K562 (cell line): ENCODE results near the gene QPRT. TPM values are rescaled to one million over a fixed set of nuclear protein-coding genes. Genes with fewer than 3 reads are reported as not detected.

Source experiments
- DMBX1 ChIP-seq: fragments of 250-450 bp; sonication (Bioruptor Pico); IDR thresholded peaks from 2 replicates; pipeline ENCODE4 v1.8.0; 2022; ENCODE audit warnings: inconsistent platforms, mild to moderate bottlenecking, moderate library complexity, borderline replicate concordance
- MGA ChIP-seq: fragments of 450-650 bp; IDR thresholded peaks from 2 replicates; pipeline ENCODE4 v1.6.1; 2016; ENCODE audit warnings: mild to moderate bottlenecking, moderate library complexity
- PHTF2 ChIP-seq: fragments of 250-450 bp; sonication (Bioruptor Pico); IDR thresholded peaks from 2 replicates; pipeline ENCODE4 v1.5.0; 2021; ENCODE audit warnings: mild to moderate bottlenecking
- ZNF780A ChIP-seq: fragments of 250-450 bp; sonication (Bioruptor Pico); IDR thresholded peaks from 2 replicates; pipeline ENCODE4 v1.5.0; 2021; ENCODE audit warnings: mild to moderate bottlenecking
- ZSCAN29 ChIP-seq: fragments of 450-650 bp; IDR thresholded peaks from 2 replicates; pipeline ENCODE4 v1.6.1; 2017
- polyA plus RNA-seq, 8 experiments: library from polyadenylated mRNA; depleted of rRNA in 4 of 8; stranded (reverse) in 5 of 8; unstranded in 3 of 8; fragments of >200 nt; fragmentation: Nextera tagmentation in 2 of 8; fragmentation: Illumina TruSeq in 1 of 8; extraction: Ambion mirVana in 2 of 8; extraction: Trizol in 1 of 8; gene quantifications; 2 replicates each; pipeline versions ENCODE4 v1.2.1 to v1.2.3, GENCODE V29; 2011 to 2014; ENCODE audit warnings: inconsistent platforms in 1 of 8, missing spikeins in 1 of 8
- total RNA-seq, 7 experiments: library from RNA; depleted of rRNA in 6 of 7; stranded (reverse); fragments of >200 nt in 6 of 7; fragmentation: Illumina TruSeq in 2 of 7; extraction: Trizol in 2 of 7; gene quantifications; 2 replicates each; pipeline versions ENCODE4 v1.2.1 to v1.2.3, GENCODE V29; 2011 to 2021; ENCODE audit warnings: low replicate concordance in 1 of 7
- TF ChIP-seq, protein P1 (sequence below): fragments of 250-450 bp; sonication (Bioruptor Pico); IDR thresholded peaks from 2 replicates; pipeline ENCODE4 v1.4.0; 2020; ENCODE audit warnings: mild to moderate bottlenecking
- TF ChIP-seq, protein P2 (sequence below): fragments of 150-350 bp; IDR thresholded peaks from 2 replicates; pipeline ENCODE4 v1.6.1; 2014; ENCODE audit warnings: low read depth, mild to moderate bottlenecking, low read length, borderline replicate concordance

Gene QPRT
- total and polyA plus RNA-seq, 9 of the 15 experiments (the other 6 are each of a cell fraction or from before 2014, with no cell fraction given): 7.7 to 112 (median 64.1) TPM

DNA sequence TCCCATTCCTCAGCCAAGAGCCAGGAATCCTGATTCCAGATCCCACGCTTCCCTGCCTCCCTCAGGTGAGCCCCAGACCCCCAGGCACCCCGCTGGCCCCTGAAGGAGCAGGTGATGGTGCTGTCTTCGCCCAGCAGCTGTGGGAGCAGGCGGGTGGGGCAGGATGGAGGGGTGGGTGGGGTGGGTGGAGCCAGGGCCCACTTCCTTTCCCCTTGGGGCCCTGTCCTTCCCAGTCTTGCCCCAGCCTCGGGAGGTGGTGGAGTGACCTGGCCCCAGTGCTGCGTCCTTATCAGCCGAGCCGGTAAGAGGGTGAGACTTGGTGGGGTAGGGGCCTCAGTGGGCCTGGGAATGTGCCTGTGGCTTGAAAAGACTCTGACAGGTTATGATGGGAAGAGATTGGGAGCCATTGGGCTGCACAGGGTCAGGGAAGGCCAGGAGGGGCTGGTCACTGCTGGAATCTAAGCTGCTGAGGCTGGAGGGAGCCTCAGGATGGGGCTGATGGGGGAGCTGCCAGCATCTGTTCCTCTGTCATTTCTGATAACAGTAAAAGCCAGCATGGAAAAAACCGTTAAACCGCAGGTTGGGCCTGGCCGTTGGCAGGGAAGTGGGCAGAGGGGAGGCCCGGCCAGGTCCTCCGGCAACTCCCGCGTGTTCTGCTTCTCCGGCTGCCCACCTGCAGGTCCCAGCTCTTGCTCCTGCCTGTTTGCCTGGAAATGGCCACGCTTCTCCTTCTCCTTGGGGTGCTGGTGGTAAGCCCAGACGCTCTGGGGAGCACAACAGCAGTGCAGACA is 15.8 kb upstream of the QPRT start, which contains the start of gene SPN (continued):
- TF ChIP-seq MGA (no peak; the same call in 1 of the 2 replicates), PHTF2 (no peak), ZSCAN29 (no peak), ZNF780A (CRISPR knock-in tag) (no peak), DMBX1 (CRISPR knock-in tag) (0 out of 2 replicates have a peak, but pooled peaks have one; percentile 58)
- TF ChIP-seq, protein P1, sequence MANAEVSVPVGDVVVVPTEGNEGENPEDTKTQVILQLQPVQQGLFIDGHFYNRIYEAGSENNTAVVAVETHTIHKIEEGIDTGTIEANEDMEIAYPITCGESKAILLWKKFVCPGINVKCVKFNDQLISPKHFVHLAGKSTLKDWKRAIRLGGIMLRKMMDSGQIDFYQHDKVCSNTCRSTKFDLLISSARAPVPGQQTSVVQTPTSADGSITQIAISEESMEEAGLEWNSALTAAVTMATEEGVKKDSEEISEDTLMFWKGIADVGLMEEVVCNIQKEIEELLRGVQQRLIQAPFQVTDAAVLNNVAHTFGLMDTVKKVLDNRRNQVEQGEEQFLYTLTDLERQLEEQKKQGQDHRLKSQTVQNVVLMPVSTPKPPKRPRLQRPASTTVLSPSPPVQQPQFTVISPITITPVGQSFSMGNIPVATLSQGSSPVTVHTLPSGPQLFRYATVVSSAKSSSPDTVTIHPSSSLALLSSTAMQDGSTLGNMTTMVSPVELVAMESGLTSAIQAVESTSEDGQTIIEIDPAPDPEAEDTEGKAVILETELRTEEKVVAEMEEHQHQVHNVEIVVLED (CRISPR knock-in tag): no peak
- TF ChIP-seq, protein P2, sequence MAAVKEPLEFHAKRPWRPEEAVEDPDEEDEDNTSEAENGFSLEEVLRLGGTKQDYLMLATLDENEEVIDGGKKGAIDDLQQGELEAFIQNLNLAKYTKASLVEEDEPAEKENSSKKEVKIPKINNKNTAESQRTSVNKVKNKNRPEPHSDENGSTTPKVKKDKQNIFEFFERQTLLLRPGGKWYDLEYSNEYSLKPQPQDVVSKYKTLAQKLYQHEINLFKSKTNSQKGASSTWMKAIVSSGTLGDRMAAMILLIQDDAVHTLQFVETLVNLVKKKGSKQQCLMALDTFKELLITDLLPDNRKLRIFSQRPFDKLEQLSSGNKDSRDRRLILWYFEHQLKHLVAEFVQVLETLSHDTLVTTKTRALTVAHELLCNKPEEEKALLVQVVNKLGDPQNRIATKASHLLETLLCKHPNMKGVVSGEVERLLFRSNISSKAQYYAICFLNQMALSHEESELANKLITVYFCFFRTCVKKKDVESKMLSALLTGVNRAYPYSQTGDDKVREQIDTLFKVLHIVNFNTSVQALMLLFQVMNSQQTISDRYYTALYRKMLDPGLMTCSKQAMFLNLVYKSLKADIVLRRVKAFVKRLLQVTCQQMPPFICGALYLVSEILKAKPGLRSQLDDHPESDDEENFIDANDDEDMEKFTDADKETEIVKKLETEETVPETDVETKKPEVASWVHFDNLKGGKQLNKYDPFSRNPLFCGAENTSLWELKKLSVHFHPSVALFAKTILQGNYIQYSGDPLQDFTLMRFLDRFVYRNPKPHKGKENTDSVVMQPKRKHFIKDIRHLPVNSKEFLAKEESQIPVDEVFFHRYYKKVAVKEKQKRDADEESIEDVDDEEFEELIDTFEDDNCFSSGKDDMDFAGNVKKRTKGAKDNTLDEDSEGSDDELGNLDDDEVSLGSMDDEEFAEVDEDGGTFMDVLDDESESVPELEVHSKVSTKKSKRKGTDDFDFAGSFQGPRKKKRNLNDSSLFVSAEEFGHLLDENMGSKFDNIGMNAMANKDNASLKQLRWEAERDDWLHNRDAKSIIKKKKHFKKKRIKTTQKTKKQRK: no peak
